PC-3 (cell line): ENCODE results near the gene GMEB2.

Source experiments
- CTCF ChIP-seq: fragments of 300-600 bp; sonication (generic); conservative IDR thresholded peaks from 2 replicates; pipeline ENCODE4 v1.5.1; 2017; ENCODE audit warnings: antibody characterized with exemption, low read depth, mild to moderate bottlenecking, low read length
- EZH2 ChIP-seq: fragments of 300-600 bp; sonication (generic); IDR thresholded peaks from one replicate; pipeline ENCODE4 v1.6.1; 2017; ENCODE audit warnings: antibody characterized with exemption, mild to moderate bottlenecking, low read length; ENCODE audit not compliant: unreplicated experiment

- TF ChIP-seq CTCF (no peak), EZH2 (no peak)
These were observed 71.1 kb downstream of the GMEB2 start for GRCh38 chr20:63555661-63556381.
